EL (cell line): Measurements from ENCODE around the gene CLINT1.
A peak's percentile ranks its signal among the peaks of the same experiment; 100 is the strongest.

Experiments
- DNase-seq: peaks from one replicate; pipeline ENCODE4 v3.0.0-alpha.2; 2016

The CLINT1 gene

GRCh38 chr5:157820593-157821252 is 38.2 kb downstream of the CLINT1 start:
- DNase-seq, result peak; percentile 55

- DNase-seq, result no peak
Measured at GRCh38 chr5:157819502-157820115, 39.3 kb downstream of the CLINT1 start.

- DNase-seq, result no peak
Measured at GRCh38 chr5:157818368-157818767, 40.6 kb downstream of the CLINT1 start.

GRCh38 chr5:157817928-157818327 is 41.0 kb downstream of the CLINT1 start:
- DNase-seq, result no peak

- no peak for DNase-seq
Measured at GRCh38 chr5:157817387-157817702, 41.6 kb downstream of the CLINT1 start.

DNA sequence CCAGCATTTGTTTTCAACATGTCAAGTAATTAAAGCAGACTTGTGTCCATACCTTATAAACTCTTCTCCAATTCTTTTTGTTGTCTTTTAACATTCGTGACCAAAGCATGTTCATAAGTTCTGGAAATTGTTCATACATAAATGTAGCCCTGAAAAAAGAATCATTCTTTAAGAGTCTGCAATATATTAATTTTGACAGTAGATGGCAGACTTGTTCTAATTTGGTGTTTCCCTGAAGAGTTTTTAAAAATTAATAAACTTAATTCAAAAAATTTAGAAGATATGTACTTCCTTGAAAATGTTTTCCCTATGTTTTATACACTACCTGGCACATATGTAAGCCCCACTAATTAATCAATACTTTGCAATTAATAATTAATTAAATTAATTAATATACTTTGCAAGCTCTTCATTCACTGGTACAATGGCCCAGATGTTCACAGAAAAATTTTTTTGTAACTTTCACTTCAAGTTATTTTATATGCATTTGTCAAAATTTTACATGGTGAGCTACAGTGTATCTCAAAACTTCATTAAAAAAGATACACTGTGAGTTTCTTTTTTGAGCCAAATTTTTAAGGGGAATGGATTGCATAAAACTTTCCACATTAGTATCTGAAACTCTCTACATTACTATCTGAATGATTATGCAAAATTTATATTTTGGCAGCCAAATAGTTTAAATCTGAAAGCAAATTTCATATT is 42.1 kb downstream of the CLINT1 start:
- DNase-seq, result peak; percentile 17

DNA sequence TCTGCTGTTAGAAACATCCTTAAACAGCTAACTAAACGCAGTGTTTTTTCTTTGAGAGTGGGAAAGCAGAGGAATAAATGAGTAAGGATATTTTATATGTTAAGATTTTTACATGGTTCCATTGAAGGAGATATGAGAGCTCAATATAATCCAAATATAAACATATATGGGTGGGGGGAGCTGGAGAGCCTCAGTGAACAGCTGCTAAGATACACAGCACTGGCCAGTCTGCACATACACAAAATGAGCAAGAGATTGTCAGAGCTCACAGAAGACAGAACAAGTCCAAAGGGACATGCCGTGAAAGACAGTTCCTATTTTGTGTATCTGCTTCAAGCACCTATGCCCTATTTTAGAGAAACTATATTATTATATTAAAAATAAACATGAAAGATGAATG is 46.9 kb downstream of the CLINT1 start:
- DNase-seq, result no peak

DNA sequence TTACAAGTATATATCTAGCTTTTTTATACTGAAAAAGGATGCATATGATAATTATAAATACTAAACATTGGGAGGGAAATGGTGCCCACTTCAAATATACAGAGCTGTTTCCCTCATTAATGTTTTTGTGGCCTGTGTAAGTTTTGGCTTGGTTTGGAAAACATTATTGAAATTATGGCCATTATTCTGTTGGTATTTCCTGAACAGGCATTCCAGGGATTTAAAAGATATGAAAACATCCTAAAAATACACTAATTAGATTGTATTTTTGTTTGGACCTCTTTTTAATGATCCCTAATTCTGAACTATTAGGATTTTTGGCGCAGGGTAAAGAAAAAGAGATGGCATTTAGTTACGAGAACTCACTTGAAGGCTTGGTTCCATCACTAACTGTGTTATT is 50.9 kb downstream of the CLINT1 start:
- no peak for DNase-seq

- no peak for DNase-seq
Measured at GRCh38 chr5:157802736-157803135, 56.2 kb downstream of the CLINT1 start.

- no peak for DNase-seq
Measured at GRCh38 chr5:157800137-157800536, 58.8 kb downstream of the CLINT1 start.

- DNase-seq, result no peak
Measured at GRCh38 chr5:157799578-157799977, 59.4 kb downstream of the CLINT1 start.

DNA sequence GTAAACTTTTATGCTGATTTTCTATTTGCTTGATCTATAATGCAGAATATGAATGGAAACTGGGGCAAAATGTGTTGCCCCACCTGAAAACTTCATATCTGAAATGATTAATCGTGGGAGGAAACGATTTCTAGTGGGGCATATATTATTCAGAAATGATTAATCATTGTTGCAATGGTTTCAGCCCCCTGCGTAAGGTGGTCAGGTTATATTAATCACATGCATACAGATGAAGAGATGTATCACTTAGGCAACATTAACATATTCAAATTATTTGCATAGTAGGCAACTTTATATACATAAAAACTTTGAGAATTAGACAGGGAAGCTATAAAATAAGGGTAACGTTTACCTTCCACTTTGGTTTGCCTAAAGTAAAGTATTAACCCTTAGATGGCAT is 65.6 kb downstream of the CLINT1 start:
- no peak for DNase-seq

DNA sequence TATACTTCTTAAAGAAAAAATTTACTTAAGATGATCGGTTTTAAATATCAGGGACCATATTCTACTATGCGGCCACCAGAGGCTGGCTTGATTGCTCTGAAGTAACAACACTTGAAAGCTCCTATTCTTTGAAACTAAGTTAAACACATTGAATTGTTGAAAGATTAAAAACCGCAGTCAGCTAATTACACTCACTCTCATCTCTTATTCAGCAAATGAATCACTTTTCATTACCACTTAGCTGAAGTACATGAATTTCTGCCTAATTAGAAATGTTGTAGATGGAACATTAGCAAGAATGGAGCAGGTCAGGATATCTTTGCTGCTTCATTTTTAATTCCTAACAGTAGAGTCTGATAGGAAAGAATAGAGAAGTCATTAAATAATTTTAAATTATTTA is 73.1 kb downstream of the CLINT1 start:
- no peak for DNase-seq

DNA sequence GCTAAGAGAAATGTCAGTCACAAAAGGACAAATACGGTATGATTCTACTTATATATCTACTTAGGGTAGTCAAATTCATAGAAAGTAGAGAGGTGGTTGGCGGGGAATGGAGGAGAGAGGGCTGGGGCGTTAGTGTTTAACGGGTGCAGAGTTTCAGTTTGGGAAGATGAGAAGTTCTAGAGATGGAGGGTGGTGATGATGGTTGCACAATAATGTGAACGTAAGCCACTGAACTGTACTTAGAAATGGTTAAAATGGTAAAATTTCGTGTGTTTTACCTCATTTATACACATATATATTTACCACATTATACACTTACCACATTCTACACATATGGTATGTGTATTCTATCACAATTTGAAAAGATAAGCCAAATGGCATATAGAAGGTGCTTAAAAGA is 79.7 kb downstream of the CLINT1 start:
- DNase-seq, result no peak

DNA sequence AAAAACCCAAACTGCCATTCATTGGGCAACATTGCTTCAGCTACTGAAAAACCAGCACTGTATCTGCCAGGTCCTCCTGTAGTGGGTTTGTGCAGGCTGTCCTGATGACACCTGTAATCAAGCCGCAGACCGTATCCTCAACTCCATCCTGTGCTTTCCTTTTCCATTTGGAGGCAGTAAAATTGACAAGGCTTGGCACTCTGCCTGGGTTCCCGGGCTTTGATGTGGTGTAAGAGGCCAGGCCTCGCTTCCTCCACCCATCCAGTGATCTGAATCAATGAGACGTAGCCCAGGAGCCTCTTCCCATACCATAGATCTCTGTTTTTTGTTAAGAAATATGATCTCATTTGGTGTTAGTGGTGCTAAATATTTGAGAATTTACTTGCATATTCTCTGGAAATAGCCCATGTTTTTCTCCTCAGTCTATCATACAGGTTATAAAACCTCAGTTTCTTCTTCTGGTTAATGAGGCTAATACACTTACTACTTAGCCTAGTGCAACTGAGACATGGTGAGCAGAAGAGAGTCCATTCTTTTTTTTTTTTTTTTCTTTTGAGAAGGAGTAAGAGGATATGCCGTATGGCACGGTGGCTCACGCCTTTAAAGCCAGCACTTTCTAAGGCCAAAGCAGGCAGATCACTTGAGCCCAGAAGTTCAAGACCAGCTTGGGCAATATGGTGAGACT is 80.7 kb downstream of the CLINT1 start:
- DNase-seq, result peak; percentile 42

DNA sequence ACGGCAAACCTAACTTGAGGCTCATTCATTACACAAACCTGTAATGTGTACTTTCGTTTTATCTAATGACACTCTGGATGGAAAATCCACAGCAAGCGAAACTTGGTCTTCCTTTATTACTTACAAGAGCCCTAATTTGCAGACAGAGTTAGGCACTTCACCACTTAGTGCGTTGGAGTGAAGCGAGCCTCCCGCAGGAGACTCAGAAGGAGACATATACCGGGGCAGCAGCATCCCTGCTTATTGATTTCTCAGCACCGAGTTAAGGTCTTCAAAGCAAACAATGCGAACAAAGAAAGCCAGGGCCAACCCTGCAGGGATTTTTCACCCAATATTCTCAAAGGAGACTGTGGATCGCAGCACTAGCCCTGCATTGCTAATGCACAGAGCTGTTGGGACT is 86.8 kb downstream of the CLINT1 start:
- no peak for DNase-seq

DNA sequence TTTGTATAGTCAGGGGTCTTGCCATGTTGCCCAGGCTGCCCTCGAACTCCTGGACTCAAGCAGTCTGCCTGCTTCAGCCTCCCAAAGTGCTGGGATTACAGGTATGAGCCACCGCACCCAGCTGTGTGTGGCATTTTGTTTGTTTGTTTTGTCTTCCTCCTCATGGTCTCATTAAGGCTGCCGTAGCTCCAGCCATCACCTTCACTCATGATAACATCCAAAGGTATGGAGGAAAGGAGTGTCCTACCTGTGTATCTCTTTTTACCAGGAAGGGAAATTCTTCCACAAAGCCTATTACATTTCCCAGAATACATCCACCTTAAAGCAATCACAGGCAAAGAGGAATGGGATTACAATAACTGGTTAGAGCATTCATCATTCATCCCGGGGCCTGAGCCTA is 88.3 kb downstream of the CLINT1 start:
- no peak for DNase-seq

DNA sequence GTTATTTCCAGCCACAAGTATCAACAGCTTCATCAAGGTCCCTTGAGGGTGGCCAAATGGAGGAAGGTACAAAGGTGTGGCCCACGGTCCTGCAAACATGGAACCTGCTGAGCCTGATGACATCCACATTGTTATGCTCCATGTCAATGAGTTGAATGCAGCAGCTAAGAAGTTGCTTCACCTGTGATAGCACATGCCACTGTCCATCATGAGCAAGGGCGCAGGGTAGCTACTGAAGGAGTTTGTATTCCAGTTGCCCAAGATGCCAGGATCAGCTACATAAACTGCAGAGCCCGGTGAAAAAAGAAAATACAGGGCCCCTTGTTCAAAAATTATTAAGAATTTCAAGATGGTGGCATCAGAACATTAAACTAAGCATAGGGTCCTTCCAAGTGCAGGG is 91.3 kb downstream of the CLINT1 start:
- no peak for DNase-seq

DNA sequence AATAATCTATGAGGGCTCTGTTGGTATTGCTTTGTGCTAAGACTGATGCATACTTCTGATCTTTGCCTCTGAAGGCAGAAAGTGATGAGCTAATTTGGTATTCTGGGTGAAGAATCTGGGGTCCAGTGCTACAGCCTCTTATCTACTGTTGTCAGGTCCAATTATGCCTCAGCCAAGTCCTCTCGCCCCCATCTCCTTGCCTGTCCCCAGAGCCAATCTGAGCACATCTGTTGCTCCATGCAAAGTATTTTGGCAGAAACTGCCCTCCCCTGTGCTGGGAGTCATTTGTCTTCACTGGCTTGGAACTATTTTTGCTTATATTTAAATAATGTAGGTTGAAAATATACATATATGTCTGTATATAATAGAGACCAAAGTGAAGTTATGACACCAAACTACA is 92.0 kb downstream of the CLINT1 start:
- DNase-seq, result no peak

DNA sequence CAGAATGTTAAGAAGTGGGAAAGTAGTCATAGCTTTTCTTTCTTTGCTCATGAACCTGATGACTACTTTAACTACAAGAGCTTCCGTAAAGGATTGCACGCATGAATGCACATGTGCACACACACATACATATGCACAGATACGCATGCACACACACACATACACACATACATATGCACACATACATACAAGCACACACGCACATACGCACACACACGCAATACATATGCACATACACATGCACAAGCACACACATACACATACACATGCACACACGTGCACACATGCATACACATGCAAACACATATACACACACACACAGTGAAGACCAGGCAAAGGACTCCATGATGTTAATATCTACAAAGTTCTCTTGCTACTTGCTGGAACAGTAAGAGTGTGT is 92.5 kb downstream of the CLINT1 start:
- DNase-seq, result no peak

GRCh38 chr5:157764531-157764930 is 94.4 kb downstream of the CLINT1 start:
- DNase-seq, result no peak

DNA sequence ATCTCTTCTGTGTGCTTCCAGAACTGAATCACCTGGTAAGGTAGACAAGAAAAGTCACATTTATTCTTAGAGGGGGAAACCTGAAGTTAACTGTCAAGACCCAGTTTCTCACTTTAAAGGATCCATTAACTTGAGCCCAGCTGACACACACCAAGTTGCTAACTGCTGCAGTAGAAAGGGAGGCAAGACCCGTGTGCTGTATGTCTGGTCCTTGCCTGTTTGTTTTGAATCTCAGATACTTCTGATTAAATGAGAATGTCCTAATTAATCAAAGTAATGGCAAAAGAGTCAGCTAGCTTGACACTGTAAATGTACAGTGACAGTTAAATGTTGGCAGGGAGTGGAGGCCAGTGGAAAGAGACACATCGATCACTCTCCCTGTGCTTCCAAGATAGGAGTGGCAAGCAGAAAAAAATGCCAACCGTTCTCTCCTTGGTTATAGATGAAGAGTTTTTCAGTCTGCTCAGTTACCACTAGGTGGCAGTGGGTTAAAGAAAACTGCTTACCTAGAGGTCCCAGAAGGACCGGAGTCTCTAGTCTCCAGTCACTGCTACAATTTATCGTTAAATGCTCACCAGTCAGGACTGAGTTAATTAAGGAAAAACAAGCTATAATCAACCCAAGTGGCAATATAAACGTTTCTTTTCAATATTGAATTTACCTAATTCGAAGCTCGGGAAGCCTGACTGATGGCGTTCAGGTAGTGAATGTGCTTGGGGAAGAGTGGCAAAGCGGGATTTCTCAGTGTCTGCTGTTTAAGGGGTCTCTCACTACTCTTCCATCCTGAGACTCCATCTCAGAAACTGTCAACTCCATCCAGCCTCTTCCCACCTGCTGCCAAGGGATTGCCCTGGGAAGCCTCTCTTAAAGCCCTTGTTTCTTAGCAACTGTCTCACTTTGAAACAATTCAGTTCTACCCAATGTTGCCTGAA is 97.0 kb downstream of the CLINT1 start:
- peak; percentile 67 for DNase-seq

- no peak for DNase-seq
Measured at GRCh38 chr5:157758706-157759105, 100.2 kb downstream of the CLINT1 start.
